ENCODE measurements around the gene POMGNT2.

The POMGNT2 gene

DNA sequence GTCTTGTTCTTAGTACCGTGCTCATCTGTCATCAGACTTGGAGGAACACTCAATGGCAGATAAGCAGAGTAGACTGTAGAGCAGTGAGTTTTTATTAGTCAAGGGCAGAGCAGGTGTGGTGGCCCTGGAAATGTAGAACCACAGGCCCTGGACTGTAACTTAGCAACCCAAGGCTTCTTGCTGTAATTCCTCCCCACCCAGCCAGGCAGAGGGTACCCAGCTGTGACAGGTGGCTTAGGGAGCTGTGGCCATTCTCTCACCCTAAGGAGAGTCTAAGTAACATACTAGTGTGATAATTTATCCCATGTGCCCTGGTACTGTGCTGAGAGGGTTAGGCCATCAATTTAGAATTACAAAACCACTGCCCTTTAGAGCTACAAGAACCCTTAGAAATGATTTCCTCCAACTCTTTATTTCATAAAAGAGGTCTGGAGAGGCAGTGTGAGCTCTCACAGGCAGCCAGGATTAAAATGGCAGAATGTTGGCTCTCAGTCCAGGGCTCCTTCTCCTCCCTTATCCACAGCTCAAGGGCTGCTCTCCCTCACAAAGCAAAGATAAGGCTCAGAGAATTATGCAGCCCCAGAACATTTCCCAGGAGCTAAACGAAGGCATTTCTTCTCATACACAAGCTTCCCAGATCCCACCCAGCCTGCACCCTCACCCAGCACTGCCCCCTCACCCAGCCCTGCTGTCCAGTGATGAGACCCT is 3.0 kb downstream of the POMGNT2 start:
- FAIRE-seq, result no peak

DNA sequence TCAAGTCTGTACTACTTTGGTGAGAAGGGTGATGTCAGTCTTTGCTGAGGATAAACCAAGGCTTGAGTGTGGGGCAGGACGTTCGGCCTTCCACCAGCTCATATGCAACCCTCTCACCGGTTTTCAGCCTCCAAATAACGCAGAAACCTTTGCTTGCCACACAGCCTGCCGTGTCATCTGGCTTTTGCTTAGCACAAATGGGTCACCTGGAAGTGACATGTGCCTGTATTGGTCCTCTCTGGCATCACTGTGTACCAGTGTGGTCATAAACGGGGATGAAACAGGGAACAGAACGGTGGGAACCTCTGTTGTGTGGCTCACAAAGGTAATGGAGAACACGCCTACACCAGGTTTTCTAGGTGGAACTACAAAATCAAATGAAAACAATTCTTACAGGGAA is 7.1 kb downstream of the POMGNT2 start:
- FAIRE-seq, result no peak

DNA sequence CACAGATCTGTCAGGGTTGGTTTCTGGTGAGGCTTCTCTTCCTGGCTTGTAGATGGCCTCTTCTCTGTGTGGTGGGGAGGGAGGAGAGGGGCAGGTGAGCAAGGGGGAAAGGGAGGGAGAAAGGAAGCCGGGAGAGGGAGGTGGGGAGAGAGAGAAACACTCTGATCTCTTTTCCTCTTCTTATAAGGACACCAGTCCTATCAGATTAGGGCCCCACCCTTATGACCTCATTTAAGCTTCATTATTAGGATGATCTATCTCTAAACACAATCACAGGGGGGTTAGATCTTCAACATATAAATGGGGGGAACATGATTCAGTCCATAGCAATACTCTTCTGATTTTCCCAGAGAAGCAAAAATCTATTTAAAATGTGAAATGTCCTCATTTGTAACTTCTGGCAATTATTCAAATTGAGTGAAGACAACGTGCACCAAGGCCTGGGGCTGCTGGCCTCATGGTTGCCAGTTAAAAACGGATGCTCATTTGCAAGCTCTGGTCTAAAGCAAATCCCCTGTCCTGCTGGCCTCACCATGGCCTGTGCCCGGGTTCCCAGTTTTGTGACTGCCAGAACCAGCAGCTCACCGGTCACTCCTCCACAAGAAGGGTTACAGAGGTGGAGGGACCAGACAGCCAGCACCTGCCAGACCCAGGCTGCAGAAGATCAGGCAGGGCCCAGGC is 8.3 kb downstream of the POMGNT2 start:
- no peak for FAIRE-seq

DNA sequence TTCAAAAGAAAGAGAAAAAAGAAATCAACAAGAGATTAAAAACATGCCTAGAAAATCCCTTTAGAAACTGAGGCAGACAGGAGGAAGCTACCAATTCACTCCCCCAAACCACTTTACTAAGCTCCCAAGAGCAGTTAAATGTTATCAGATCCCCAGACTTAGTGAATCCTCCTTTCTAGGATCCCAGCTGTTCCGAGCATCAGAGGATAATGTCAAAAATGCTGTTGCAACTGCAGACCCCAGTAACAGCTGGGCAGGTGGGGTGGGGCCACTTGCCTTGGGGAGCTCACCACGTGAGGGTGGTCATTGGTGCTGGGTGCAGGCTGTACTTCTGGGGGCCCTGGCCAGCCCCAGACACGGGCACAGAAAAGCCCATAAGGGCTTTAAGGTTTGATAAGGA is 9.1 kb downstream of the POMGNT2 start:
- FAIRE-seq, result no peak

DNA sequence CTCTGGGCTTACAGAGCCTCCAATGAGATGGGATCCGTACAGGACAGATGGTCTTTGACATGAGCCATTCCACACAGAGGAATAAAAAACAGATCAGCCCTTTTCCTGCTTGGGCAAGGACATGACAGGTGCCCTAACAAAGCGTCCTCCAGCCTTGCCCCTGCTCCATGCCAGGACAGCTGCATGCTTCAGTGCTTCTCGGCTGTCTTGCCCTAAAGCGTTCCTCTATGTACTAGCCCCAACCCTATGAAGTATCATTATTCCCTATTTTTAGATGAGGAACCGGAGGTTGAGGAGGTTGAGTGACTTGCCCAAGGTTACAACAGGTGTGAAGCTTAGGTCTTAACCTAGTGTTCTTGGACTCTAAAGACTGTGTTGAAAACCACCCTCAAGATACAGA is 10.5 kb downstream of the POMGNT2 start:
- no peak for FAIRE-seq

DNA sequence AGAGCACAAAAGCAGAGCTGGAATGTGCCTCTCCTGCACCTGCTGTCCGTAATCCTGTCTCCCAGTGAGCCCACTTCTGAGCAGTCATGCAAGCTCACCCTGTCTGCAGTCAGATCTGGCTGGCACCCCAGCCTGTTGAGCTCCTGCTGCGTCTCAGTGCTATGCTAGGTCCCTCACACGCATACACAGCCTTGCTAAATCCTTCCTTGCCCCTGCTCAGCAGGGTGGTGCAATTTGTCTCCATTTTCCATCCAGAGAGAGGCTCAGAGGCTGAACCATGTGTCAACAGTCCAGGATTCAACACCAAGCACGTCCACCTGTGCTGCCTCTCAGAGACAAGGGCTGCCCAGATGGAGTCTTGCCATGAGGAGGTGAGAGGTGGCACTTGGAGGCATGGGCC is 11.0 kb downstream of the POMGNT2 start:
- FAIRE-seq, result no peak

DNA sequence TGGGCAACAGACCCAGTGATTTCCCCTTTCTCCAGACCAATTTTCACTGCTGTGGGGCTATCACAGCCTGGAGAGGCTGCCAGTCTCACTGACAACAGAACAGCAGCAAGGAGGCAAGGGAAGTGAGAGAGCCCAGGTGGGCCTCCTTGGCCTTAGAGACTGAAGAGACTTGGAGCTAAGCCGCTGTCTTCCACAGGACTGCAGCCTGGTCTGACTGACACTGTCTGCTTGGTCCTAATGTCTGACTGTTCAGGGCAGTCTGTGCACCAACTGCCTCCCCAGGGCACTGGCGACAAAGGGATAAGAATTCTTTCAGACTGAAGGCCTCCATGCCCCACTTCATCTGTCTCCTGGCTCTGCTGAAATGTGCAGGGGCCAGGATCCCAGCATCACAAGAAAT is 11.5 kb downstream of the POMGNT2 start:
- no peak for FAIRE-seq

DNA sequence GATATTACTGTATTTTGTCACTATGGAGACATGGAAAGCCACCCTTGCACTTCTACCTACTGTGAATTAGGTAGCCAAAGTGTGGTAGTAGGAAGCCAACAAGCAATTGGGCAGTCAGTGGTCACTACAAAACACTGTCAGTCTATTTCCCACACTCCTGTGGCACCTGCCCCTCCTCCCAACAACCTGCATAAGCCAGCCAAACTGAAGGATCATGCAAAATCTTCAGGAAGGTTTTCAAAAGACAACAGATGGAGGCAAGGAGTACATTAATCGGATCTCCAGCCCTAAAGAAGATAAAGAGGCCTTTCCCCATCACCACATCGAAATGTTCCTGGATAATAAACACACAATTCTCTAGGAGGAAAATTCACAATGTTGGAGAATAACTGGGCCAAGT is 11.9 kb downstream of the POMGNT2 start:
- no peak for FAIRE-seq

DNA sequence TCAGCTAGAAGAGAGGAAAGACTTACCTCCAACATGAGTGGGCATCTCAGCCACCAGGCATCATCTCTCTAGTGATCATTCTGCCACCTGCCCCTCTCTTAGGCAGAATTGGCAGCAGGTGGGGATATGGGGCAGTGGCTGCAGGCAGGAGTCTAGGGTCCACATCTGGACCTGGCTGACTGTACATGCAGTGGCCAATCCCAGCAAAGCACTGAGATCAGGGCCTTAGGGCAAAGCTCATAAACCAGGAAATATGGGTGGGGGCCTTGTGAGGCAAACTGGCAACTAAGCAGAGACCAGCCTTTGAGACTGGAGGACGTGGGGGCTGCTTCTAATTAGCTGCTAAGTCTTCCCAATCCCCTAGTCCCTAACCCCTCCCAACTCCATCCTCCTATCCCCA is 12.9 kb downstream of the POMGNT2 start:
- FAIRE-seq, result no peak

DNA sequence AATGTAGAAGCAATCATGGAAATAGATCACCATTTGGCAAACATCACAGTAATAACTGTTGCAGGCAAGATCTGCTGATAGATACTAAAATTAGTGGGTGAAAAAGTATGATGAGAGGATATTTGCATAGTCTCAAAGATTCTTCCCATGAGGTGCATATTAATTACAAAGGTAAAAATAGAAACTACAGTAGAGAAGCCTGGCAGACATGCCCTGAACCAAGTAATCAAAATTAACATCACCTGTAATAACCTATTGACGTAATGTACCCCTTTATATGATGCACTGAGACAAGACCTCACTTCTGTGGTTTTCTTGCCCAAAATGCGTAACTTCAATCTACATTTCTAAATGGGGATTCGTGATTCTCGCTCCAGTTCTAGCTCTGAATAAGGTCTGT is 14.4 kb downstream of the POMGNT2 start:
- no peak for FAIRE-seq

DNA sequence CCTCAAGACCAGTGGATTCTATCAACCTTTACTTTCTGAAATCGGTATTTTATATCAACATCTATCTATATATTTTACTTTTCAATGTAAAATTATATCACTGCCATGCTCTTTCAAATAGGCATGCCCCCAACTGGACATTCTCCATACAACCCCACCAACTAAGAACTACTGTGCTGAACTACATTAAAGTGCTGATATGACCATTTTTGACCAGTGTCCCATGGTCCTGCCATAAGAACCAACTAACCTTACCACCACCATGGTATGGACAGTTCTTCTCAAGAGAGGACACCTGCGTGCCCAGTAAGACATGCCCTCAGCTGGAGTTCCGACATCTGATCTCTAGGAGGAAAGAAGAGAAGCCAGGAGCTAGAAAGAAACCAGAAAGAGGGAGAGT is 15.6 kb downstream of the POMGNT2 start:
- no peak for FAIRE-seq

DNA sequence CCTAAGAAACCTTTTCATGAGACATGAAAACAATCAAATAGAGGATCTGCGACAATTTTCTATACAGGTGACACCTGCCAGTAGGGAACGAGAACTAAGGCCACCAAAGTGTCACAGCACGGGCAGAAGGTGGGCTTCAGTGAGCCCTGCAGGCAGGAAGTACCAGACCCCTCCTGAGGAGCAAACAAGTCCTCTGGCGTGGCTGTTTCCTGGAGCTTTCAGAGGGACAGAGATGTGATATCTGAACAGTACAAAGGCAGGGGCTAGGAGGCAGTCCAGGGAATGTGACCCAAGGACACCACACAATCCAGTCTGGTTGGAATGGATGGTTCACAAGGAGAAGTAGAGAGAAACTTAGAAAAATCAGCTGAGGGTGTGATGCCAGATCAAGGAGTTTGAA is 16.8 kb downstream of the POMGNT2 start:
- no peak for FAIRE-seq

DNA sequence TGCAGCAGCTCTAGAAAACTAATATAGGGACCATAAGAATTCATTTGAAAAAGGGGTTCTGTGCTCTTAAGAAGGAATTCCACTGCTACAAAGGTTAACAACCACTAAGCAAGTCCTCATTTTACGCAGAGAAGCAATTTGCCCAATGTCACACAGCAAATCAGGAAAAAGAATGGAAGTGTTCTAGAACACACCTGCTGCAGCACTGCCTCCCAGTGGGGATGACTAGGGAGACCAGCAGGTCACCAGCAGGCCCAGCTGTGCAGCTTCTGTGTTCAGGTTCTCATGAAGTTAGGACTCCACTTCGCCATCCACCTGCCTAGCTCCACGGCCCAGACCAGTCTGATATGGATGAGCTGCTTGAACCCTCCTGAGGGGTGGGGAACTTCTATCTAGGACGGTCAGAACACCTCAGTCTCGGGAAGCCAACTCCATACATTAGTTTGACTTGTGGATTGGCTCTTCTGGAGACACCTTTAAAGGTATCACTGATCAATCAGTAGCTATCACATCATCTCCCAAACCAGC is 18.6 kb downstream of the POMGNT2 start:
- no peak for FAIRE-seq

DNA sequence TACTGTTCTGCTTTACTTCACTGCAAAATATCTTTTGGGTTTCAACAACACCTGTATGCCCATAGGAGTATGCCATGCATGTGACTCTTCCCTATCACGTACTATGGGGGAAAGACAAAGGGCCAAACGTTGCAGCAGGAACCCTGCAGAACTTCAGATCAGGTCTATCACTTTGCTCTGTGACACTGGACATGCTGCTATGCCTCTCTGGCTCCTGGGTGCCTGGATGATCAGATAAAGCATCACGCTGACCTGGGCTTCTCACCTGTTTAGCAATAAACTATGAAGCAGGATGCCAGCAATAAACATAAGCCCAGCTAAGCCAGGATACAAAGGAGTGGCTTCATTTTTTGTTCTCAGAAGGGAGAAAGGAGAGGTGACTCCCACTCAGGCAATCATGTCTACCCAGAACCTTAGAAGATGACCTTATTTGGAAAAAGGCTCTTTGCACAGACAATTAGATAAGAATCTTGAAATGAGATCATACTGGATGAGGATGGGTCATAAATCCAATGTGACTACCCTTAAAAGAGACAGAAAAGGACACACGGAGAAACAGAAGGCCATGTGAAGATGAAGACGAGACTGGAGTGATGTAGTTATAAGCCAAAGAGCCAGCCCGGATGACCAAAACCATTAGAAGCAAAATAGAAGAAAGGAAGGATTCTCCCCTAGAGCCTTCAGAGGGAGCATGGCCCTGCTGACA is 19.3 kb downstream of the POMGNT2 start:
- FAIRE-seq, result no peak

DNA sequence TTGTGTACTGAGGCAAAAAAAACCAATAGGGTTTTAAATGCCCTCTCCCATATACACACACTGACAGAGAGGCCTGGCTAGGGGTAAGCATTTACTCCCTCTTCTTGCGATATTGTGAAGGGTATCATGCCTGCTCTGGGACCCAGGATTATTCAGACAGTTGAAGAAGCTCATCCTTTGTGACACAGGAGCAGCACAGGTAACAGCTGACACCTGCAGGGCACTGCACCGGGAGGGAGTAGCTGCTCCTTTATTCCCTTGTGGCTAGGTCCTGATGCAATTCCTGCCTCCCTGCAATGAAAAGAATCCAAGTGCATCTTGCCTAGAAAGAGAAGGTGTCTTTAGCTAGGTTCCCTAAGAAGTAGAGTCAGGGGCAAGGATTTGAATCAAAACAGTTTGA is 23.4 kb downstream of the POMGNT2 start:
- FAIRE-seq, result no peak

DNA sequence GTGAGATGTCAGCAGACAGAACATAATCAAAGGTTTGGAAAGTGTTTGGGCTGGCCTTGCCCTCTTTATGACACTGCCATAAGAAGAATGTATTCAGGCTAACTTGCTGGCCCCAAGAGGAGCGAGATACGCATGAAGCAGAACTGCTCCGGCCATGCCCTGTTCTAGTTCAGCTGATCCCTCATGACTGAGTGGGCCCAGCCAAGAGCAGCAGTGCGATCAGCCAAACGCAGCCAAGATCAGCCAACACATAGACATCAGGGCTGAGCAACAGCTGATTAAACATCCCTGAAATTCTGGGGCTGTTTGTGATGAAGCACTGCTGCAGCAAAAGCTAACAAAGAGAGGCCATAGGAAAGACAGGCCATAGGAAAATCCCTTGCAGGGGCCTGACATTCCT is 24.1 kb downstream of the POMGNT2 start:
- FAIRE-seq, result no peak

DNA sequence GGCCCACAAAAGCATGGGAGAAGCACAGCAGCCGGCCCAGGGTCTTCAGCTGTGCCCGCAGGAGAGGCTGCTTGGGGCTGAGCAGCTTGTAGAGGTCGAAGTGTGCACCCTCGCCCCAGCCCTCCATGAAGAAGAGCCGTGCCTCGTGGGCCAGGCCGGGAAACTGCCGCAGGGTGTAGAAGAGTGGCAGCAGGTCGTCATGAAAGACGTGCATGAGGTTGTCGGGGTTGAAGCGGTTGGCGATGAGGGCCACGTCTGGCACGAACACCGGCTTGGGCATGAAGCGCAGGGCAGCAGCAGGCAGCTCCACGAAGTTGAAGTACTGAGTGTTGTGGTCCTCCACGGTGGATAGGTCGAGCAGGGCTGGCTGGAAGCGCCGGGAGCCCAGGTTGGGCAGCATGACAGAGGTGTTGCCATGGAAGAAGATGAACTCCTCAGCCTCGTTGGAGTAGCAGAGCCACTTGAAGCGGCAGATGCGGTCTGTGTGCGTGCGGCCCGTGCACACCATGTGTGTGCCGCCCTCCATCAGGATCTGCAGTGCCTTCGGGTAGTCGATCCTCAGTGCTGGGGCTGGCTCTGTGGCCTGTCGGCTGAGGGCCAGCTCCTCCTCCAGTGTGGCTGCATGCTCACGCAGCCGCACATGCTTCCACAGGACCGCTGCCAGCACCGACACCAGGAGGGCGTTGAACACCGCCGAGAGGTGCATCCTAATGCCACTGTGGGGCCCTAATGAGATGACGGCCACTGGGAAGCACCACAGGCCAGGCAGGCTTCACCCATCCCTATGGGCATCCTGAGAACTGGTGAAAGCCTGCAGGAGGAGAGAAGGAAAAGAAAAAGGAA is 24.9 kb downstream of the POMGNT2 start:
- FAIRE-seq, result no peak

DNA sequence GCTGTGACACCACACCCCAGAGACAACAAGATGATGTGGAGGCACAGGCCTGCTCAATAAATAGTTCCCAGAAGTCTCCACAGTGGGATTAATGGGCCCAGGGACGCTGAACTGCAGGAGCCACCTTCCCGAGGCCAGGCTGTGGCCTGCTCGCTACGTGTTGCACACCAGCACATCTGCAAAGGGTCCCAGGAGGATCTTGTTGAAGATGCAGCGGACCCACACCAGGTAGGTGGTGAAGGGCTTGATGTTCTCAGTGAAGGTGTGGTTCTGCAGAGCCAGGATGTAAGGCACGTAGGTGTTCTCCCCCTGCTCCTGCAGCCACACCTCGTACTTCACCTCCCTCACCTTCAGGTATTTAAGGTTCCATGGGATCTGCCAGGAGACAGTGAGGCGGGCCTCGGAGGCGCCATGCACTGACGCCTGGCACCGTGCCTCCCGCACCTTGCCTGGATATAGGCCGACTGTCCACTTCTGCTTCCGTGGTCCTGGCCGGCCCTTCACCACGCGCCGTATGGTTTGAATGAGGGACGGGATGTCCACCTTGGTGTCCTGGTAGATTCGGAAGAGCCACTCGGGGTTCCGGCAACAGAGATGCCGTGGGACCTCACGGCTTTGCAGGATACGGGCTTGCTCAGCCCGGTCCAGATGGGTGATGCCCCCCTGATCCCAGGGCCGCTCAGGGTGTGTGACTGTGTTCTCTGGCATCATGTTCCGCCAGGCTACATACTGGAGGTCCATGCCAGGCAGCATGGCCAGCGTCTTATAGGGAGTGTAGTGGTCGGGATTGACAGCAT is 26.1 kb downstream of the POMGNT2 start:
- no peak for FAIRE-seq

DNA sequence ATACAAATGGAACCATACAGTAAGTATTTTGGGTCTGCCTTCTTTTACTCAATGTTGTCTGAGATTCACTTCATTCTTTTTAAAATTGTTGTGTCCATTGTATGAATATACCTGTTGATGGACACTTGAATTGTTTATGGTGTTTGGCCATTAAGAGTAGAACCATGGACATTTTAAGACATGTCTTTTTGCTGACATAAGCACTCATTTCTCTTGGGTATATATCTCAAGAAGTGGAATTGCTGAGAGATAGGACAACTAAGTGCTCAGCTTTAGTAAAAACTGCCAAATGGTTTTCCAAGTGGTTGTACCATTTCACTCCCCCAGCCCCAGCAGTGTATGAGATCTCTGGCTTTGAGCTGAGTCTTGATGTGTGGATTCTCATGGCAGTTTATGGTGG is 28.2 kb downstream of the POMGNT2 start:
- no peak for FAIRE-seq

DNA sequence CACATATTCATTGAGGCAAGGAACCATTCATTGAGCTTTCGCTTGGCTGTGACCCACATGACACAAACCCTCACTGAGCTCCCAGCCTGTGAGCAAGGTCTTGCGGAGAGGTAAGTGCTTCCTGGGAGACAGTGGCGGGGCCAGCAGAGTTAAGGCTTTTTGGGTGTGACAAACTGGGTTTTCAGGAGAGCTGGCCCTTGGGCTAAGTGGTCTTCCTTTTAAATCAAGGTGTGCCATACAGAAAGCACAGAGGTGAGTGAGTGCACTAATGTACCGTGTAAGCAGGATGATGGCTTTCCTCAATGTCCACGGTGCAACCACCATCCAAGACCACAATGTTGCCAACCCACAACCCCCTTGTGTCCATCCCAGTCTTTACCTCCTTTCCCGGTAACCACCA is 28.6 kb downstream of the POMGNT2 start:
- no peak for FAIRE-seq

DNA sequence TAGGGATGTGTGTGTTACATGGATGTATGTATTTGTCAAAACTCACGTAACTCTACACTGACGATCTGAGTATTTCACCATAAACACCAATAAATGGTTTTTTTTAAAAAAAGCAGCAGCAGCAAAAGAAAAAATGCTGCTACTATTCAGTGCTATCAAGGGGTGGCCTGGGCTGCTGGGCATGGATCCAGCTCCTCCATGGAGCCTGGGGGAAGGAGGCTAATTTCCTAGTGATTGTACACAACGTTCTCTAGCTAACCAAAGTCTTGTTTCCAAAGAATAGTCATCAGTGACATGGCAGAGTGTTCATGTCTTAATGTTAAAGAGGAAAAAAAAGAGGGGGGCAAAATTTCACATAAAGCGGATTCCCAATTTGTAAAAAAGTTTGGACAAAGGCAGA is 29.0 kb downstream of the POMGNT2 start:
- no peak for FAIRE-seq

Measured in TTC549 (cell line).